CD4-positive, alpha-beta T cell treated with Interleukin-15 for 4 hours (primary cell): ENCODE data around the gene SULT1B1.

ENCODE experiments used
- DNase-seq: peaks from one replicate; pipeline ENCODE4 v3.0.0-alpha.2; 2020; ENCODE audit warnings: low spot score

Gene SULT1B1

DNA sequence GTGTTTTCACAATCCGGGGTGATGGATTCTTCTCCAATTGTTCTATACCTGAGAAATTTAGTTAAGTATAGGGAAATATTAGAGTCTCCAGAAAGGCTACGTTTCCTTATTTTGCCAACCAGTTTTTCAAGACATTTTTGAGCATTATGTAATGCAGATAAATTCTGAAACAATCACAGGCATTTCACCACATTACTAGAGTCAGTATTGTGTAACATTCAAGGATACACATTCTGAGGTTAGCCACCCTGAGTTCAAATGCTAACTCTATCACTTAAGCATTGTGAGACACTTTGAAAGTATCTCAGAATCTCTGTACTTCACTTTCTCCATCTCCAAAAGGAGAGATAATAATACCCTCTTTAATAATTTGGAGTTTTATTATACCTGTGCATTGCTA, 10.6 kb downstream of the SULT1B1 start:
- DNase-seq: no peak

- DNase-seq: no peak
These were observed 12.2 kb downstream of the SULT1B1 start for GRCh38 chr4:69748173-69748572.

DNA sequence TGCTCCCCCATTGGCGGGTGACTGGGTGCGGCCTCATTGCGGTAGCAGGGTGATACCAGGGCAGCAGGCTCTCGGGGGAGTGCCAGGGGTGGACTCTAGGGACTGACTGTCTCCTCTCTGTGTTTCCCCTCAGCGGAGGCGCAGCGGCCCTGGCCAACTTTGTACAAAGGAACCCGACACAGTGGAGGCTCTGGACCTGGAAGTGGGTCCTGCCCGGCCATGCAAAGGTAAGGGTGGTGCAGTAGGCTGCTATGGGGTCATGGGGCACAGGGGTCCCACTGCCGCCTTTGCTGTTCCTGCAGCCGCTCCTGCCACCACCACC, 16.3 kb downstream of the SULT1B1 start:
- no peak for DNase-seq

- no peak for DNase-seq
These were observed 16.8 kb downstream of the SULT1B1 start for GRCh38 chr4:69743476-69744156.

GRCh38 chr4:69742596-69742995, 17.8 kb downstream of the SULT1B1 start:
- no peak for DNase-seq

DNA sequence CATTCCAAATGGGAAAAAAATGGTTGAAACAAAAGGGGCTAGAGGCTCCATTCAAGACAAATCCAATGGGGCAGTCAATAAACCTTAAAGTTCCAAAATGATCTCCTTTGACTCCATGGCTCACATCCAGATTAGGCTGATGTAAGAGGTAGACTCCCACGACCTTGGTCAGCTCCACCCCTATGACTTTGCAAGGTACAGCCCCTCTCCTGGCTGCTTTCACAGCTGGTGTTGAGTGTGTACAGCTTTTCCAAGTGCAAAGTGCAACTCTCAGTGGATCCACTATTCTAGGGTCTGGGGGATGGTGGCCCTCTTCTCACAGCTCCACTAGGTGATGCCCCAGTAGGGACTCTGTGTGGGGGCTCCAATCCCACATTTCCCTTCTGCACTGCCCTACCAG, 21.5 kb downstream of the SULT1B1 start:
- no peak for DNase-seq

DNA sequence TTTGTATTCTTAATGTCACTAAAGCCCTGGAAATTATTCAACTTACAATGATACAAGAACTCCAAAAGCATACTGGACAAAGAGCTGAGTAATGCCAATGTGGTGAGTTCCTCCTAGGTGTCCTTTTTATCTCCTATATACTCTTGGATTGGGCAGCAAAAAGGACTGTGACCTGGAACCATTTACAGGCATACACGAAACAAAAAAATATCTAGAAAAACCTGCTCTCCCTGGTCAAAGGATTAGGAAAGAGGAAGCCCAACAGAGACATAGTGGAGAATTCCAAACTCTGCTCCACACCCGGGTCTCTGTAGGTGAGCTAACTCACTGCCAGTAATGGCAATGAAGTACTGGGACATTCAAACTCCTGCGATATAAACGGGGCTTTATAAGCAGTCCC, 25.3 kb downstream of the SULT1B1 start:
- no peak for DNase-seq

DNA sequence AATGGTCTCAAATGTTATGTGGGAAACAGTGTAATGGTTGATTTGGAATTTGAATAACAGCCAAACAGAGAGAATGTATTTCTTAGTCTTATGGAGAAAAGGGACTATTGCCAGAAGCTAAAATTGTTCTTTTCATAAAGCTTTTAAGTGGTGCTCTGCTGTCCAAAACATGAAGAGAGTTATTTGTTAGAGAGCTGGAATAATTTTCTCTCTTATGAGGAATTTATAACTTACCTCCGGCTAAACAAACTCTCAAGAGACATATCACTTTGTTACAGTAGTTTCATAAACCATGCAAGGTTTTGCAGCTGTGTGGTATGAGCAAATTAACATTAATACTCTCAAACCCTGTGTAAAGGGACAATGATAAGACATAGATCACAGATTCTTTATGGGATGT, 28.6 kb downstream of the SULT1B1 start:
- DNase-seq: no peak

GRCh38 chr4:69731241-69731640, 29.2 kb downstream of the SULT1B1 start:
- DNase-seq: no peak

- DNase-seq: no peak
These were observed 30.4 kb downstream of the SULT1B1 start for GRCh38 chr4:69730002-69730401.

DNA sequence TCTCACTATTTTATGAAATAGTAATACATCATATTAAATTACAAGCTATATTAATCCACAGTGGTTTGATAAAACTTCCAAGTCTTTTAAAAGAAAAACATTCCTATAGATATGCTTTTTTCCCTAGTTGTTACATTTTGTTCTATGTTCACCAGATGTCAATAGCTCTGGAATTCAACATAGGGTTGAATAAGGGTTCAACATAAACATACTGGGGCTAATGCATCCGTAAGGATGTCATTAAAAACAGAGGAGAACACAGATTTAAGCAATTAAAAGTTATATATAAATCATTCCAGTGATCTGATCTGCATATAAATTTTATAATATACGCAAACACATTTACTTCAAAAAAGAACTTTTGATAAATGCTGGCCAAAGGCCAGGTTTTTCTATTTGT, 32.5 kb downstream of the SULT1B1 start:
- no peak for DNase-seq

GRCh38 chr4:69727426-69727825, 33.0 kb downstream of the SULT1B1 start:
- DNase-seq: no peak

DNA sequence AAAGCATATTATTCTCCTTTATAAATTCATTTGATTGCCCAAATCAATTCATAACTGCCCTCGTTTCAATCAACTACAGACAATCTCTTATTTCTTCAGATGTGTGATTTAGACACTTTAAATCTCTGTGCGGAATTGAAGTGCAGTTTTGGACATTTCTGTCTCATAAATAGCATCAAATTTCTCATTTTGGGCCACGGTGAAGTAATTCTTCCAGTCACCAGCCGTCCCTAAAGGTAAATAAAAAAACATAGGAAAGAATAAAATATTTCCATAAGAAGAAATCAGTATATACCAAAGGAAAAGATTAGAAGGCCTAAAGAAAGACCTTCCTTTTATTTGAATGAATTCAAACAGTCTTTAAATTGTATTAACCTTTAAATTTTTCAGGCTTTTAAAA, 33.4 kb downstream of the SULT1B1 start:
- DNase-seq: no peak

DNA sequence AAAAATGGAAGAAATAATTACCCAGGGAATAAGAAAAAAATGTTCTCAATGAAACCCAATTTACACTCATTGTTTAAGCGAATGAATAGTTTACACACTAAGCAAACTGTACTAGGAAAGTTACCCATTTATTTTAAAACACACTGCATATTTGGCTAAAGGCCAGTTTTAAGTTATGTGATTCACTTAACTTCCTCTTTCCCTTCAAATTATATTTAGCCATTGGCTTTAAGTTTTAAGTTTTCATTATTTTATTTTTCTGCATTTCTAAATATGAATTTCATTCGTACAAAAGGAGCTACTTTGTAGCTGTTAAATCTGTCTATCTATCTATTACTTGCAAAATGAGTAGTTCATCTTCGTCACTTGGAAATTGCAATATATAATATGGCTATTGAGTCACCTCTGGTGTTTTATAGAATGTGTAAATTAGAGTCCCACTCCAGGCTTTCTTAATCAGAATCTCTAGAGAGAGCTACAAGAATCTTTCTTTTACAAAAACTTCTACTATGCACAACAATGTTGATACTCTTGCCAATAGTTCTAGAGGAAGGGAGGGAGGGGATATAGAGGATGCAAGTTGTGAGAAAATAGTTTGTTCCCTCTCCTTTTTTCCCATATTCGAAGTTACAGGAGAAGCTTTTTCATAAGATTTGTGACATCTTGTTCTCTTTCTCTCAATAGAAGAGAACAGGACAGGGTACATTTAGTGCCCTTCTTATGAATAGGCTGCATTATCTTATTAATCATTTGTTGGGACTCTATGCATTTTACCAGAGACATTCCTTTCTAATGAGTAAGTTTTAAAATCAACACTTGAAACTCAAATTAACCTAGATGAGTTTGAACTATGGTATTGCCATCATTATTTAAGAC, 41.8 kb downstream of the SULT1B1 start:
- DNase-seq: no peak

- DNase-seq: no peak
These were observed 42.6 kb downstream of the SULT1B1 start for GRCh38 chr4:69717778-69718177.

DNA sequence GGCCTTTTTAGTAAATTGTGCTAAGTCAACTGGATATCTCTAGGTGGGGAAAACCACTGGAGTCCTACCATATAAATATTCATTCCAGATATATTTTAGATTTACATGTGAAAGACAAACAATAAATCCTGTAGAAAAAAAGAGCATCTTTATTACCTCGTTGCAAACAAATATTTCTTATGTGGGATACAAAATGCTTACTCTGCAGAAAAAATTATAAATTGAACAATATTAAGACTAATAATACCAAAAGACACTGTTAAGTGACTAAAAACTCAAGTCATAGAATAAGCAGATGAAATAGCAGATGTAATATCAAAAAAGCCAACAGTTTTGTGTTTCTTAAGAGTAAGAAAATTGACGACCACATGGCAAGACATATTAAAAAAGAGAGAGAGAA, 43.8 kb downstream of the SULT1B1 start:
- DNase-seq: no peak

DNA sequence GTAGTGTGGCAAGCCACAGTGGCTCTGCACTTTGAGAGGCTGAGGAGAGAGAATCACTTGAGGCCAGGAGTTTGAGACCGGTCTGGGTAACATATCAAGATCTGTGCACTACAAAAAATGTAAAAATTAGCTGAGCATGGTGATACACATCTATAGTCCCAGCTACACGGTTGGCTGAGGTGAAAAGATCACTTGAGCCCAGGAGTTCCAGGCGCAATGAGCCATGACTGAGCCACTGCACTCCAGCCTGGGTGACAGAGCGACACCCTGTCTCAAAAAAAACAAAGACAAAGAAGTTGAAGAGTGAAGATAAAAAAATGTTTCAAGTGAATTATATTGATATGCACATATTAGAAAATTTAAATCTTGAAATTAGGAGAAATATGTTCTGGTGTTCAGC, 46.3 kb downstream of the SULT1B1 start:
- DNase-seq: no peak

DNA sequence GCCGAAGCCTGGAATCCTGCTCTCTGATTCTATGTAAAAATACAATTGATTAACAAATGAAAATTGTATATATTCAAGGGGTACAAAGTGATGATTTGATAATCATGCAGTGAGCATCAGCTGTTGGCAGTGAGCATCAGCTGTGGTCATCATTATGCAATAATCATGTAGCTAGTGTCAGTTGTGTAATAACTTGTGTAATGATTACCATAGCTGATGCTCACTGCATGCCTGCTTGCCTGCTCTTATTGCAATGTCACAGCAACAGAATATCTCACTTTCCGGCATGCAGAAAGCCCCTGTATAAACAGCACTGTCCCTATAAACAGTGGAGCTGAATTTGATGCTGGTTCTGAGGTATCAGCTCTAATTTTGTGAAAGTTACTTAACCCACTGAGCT, 46.8 kb downstream of the SULT1B1 start:
- no peak for DNase-seq

GRCh38 chr4:69710580-69710979, 49.8 kb downstream of the SULT1B1 start:
- no peak for DNase-seq

DNA sequence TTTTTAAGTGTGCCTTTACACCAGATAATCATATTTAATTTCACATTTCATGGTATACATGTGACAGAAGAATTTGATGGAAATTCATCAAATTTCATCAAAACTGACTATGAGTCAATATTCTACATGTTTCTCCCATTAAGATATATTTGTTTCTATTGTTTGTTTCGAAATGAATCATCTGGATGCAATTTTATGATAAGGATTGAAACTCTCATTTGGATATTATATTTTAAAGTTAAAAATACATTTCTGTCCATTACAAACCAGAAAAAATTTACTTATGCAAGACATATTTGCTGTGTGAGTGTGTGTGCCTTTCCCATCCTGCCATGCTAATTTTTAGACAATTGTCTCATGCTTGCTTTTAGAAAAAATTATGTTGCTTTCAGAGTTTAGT, 52.2 kb downstream of the SULT1B1 start:
- no peak for DNase-seq

GRCh38 chr4:69707807-69708206, 52.6 kb downstream of the SULT1B1 start:
- no peak for DNase-seq

- DNase-seq: no peak
These were observed 58.2 kb downstream of the SULT1B1 start for GRCh38 chr4:69702201-69702600.

- DNase-seq: no peak
These were observed 58.7 kb downstream of the SULT1B1 start for GRCh38 chr4:69701696-69702095.
